HepG2 (cell line): ENCODE measurements around the gene SHC1. TPM values are rescaled to one million over a fixed set of nuclear protein-coding genes. Genes with fewer than 3 reads are reported as not detected.

ENCODE experiments used
- AGO1 ChIP-seq: fragments of 200-400 bp; formaldehyde crosslinking; IDR thresholded peaks from 2 replicates; pipeline ENCODE4 v1.6.1; 2017; ENCODE audit warnings: mild to moderate bottlenecking, low read depth, low read length, moderate library complexity; ENCODE audit not compliant: poor library complexity, severe bottlenecking
- ATF7-NPFF ChIP-seq: sonication (generic); formaldehyde crosslinking; IDR thresholded peaks from 2 replicates; pipeline ENCODE4 v1.8.1; 2023; ENCODE audit warnings: mild to moderate bottlenecking, low read depth, missing genetic modification reagents, moderate library complexity
- GZF1 ChIP-seq: sonication (generic); formaldehyde crosslinking; IDR thresholded peaks from 2 replicates; pipeline ENCODE4 v1.5.1; 2020; ENCODE audit warnings: mild to moderate bottlenecking, missing genetic modification reagents
- ISL2 ChIP-seq: sonication (generic); formaldehyde crosslinking; IDR thresholded peaks from 2 replicates; pipeline ENCODE4 v1.5.0; 2020; ENCODE audit warnings: missing genetic modification reagents
- JUN ChIP-seq: sonication (generic); formaldehyde crosslinking; IDR thresholded peaks from 2 replicates; pipeline ENCODE4 v1.4.0; 2020; ENCODE audit warnings: mild to moderate bottlenecking, missing genetic modification reagents
- KDM5B ChIP-seq: sonication (generic); formaldehyde crosslinking; IDR thresholded peaks from 2 replicates; pipeline ENCODE4 v1.4.0; 2020; ENCODE audit warnings: missing genetic modification reagents, mild to moderate bottlenecking, borderline replicate concordance
- PHB2 ChIP-seq: fragments of 450-650 bp; IDR thresholded peaks from 2 replicates; pipeline ENCODE4 v1.6.1; 2018; ENCODE audit not compliant: partially characterized antibody
- RXRB ChIP-seq: IDR thresholded peaks from 2 replicates; pipeline ENCODE4 v1.6.1; 2016; ENCODE audit warnings: borderline replicate concordance, missing genetic modification reagents, missing compliant biosample characterization
- U2AF1 ChIP-seq: fragments of 200-400 bp; formaldehyde crosslinking; optimal IDR thresholded peaks from 2 replicates; pipeline ENCODE3; 2017; ENCODE audit warnings: mild to moderate bottlenecking, low read depth, low read length
- ZNF12 ChIP-seq: sonication (generic); formaldehyde crosslinking; IDR thresholded peaks from 2 replicates; pipeline ENCODE4 v1.5.0; 2020; ENCODE audit warnings: missing genetic modification reagents
- ZNF136 ChIP-seq: sonication (generic); formaldehyde crosslinking; IDR thresholded peaks from 2 replicates; pipeline ENCODE4 v1.8.1; 2022; ENCODE audit warnings: low read depth, mild to moderate bottlenecking, moderate library complexity, missing genetic modification reagents
- ZNF30 ChIP-seq: sonication (generic); formaldehyde crosslinking; IDR thresholded peaks from 2 replicates; pipeline ENCODE4 v1.5.0; 2020; ENCODE audit warnings: mild to moderate bottlenecking, missing genetic modification reagents
- ZNF557 ChIP-seq: sonication (generic); formaldehyde crosslinking; IDR thresholded peaks from 2 replicates; pipeline ENCODE4 v1.4.0; 2020; ENCODE audit warnings: missing genetic modification reagents
- ZNF619 ChIP-seq: sonication (generic); formaldehyde crosslinking; IDR thresholded peaks from 2 replicates; pipeline ENCODE4 v1.4.0; 2020; ENCODE audit warnings: mild to moderate bottlenecking, missing genetic modification reagents
- ZSCAN31 ChIP-seq: sonication (generic); formaldehyde crosslinking; IDR thresholded peaks from 2 replicates; pipeline ENCODE4 v1.5.0; 2020; ENCODE audit warnings: low read depth, mild to moderate bottlenecking, missing genetic modification reagents
- polyA plus RNA-seq, 8 experiments: library from polyadenylated mRNA; depleted of rRNA in 3 of 8; stranded (reverse) in 7 of 8; unstranded in 1 of 8; fragments of >200 nt; fragmentation: Illumina TruSeq in 4 of 8; extraction: Trizol in 4 of 8; gene quantifications; 2 replicates each; pipeline versions ENCODE4 v1.2.1 to v1.2.3, GENCODE V29; 2011 to 2016; ENCODE audit warnings: low read depth in 4 of 8, missing spikeins in 1 of 8, mixed read lengths in 1 of 8; ENCODE audit not compliant: insufficient read depth in 1 of 8
- total RNA-seq, 5 experiments: library from RNA; depleted of rRNA; stranded (reverse); fragments of >200 nt; fragmentation: Illumina TruSeq; extraction: Trizol; gene quantifications; 2 replicates each; pipeline ENCODE4 v1.2.3, GENCODE V29; 2016; ENCODE audit warnings: low read depth in 1 of 5
- TF ChIP-seq, protein P1 (sequence below): sonication (generic); IDR thresholded peaks from 2 replicates; pipeline ENCODE4 v1.6.1; 2016; ENCODE audit warnings: low read depth, borderline replicate concordance
- TF ChIP-seq, protein P2 (sequence below): sonication (generic); formaldehyde crosslinking; IDR thresholded peaks from 2 replicates; pipeline ENCODE4 v1.8.1; 2023; ENCODE audit warnings: mild to moderate bottlenecking, missing genetic modification reagents
- TF ChIP-seq, protein P3 (sequence below): sonication (generic); formaldehyde crosslinking; IDR thresholded peaks from 2 replicates; pipeline ENCODE4 v1.8.1; 2023; ENCODE audit warnings: mild to moderate bottlenecking, missing genetic modification reagents, borderline replicate concordance
- TF ChIP-seq, protein P4 (sequence below): sonication (generic); formaldehyde crosslinking; IDR thresholded peaks from 2 replicates; pipeline ENCODE4 v1.4.0; 2020; ENCODE audit warnings: missing genetic modification reagents, low read depth, mild to moderate bottlenecking, borderline replicate concordance
- TF ChIP-seq, protein P5 (sequence below): IDR thresholded peaks from 2 replicates; pipeline ENCODE4 v1.6.1; 2016; ENCODE audit warnings: mild to moderate bottlenecking
- TF ChIP-seq, protein P6 (sequence below): sonication (generic); formaldehyde crosslinking; IDR thresholded peaks from 2 replicates; pipeline ENCODE4 v1.8.0; 2022; ENCODE audit warnings: mild to moderate bottlenecking, missing genetic modification reagents, moderate library complexity

SHC1 gene
- total and polyA plus RNA-seq, 2 of the 13 experiments (the other 11 are each of a cell fraction or from before 2014, with no cell fraction given): 52.0 to 137 TPM

DNA sequence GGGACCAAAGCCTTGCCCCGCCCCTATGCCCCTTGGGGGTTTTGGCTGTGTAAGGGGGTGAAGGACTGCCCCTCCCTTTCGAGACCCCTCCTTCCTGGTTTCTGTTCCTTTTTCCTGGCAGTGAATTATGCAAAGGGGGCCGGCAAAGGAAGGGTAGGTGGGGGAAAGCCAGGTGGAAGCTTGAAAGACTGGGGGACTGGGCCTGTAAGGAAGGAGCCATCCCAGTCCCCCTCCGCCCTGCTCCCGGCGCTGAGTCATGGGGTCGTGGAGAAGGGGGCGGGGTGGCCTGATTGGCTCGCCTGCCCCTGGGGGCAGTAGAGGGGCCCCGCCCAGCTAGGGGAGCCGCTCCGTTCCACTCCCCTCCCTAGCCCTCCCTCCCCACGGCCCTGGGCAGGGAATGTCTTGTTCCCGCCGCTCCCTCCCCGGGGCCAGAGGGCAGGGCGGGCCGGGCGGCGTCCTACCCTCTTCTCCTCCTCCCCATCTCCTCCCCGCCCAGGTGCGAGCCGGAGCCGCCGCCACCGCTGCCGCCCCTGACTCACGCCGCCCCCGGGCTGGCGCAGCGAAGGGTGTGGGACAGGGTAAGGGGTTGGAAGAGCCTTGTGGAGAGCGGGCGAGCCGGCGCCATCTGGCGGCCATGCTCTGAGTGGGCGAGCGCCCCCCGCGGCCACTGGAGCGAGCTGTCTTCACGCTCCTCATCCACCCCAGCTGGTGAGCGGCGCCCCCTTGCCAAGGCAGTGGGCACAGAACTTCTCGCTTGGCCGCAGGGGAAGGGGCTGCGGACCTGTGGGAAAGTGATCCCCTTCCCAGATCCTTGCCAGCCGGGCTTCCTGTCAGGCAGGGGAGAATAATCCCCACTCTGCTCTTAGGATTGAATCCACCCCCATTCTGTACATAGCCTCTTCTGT lies 46.7 kb upstream of the SHC1 start (continued):
- TF ChIP-seq, protein P1, sequence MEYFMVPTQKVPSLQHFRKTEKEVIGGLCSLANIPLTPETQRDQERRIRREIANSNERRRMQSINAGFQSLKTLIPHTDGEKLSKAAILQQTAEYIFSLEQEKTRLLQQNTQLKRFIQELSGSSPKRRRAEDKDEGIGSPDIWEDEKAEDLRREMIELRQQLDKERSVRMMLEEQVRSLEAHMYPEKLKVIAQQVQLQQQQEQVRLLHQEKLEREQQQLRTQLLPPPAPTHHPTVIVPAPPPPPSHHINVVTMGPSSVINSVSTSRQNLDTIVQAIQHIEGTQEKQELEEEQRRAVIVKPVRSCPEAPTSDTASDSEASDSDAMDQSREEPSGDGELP: peak; percentile 67; the same call in 1 of the 2 replicates
- TF ChIP-seq U2AF1 (no peak), ZNF557 (CRISPR knock-in tag) (no peak), ZNF619 (CRISPR knock-in tag) (0 out of 2 replicates have a peak, but pooled peaks have one; percentile 42), ATF7-NPFF (CRISPR knock-in tag) (peak; percentile 98), RXRB (CRISPR knock-in tag) (peak; percentile 63), GZF1 (CRISPR knock-in tag) (peak; percentile 83; the same call in 1 of the 2 replicates), ZNF136 (CRISPR knock-in tag) (peak; percentile 84; the same call in 1 of the 2 replicates), KDM5B (CRISPR knock-in tag) (peak; percentile 91; the same call in 1 of the 2 replicates), ZSCAN31 (peak; percentile 90), ISL2 (peak; percentile 66; the same call in 1 of the 2 replicates), ZNF30 (CRISPR knock-in tag) (no peak), PHB2 (no peak), AGO1 (peak; percentile 92), ZNF12 (CRISPR knock-in tag) (no peak), JUN (CRISPR knock-in tag) (peak; percentile 33)
- TF ChIP-seq, protein P2, sequence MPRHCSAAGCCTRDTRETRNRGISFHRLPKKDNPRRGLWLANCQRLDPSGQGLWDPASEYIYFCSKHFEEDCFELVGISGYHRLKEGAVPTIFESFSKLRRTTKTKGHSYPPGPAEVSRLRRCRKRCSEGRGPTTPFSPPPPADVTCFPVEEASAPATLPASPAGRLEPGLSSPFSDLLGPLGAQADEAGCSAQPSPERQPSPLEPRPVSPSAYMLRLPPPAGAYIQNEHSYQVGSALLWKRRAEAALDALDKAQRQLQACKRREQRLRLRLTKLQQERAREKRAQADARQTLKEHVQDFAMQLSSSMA (CRISPR knock-in tag): no peak; the same call in 1 of the 2 replicates
- TF ChIP-seq, protein P3, sequence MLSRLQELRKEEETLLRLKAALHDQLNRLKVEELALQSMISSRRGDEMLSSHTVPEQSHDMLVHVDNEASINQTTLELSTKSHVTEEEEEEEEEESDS (CRISPR knock-in tag): no peak
- TF ChIP-seq, protein P4, sequence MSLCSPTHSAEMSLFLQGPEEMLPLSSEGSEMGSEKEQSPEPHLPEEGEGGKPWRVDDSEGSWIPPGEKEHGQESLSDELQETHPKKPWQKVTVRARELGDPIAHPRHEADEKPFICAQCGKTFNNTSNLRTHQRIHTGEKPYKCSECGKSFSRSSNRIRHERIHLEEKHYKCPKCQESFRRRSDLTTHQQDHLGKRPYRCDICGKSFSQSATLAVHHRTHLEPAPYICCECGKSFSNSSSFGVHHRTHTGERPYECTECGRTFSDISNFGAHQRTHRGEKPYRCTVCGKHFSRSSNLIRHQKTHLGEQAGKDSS: peak; percentile 80; the same call in 1 of the 2 replicates
- TF ChIP-seq, protein P5, sequence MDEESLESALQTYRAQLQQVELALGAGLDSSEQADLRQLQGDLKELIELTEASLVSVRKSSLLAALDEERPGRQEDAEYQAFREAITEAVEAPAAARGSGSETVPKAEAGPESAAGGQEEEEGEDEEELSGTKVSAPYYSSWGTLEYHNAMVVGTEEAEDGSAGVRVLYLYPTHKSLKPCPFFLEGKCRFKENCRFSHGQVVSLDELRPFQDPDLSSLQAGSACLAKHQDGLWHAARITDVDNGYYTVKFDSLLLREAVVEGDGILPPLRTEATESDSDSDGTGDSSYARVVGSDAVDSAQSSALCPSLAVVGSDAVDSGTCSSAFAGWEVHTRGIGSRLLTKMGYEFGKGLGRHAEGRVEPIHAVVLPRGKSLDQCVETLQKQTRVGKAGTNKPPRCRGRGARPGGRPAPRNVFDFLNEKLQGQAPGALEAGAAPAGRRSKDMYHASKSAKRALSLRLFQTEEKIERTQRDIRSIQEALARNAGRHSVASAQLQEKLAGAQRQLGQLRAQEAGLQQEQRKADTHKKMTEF (CRISPR knock-in tag): peak; percentile 98
- TF ChIP-seq, protein P6, sequence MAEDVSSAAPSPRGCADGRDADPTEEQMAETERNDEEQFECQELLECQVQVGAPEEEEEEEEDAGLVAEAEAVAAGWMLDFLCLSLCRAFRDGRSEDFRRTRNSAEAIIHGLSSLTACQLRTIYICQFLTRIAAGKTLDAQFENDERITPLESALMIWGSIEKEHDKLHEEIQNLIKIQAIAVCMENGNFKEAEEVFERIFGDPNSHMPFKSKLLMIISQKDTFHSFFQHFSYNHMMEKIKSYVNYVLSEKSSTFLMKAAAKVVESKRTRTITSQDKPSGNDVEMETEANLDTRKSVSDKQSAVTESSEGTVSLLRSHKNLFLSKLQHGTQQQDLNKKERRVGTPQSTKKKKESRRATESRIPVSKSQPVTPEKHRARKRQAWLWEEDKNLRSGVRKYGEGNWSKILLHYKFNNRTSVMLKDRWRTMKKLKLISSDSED (CRISPR knock-in tag): no peak
